ENCODE measurements around the gene ARHGEF4. TPM values are rescaled to one million over a fixed set of nuclear protein-coding genes. Genes with fewer than 3 reads are reported as not detected.
"Not testable (repeated sequence)": the region's sequence is repeated elsewhere in the genome, so short reads cannot be mapped to it uniquely, and the experiment has no call there.

Gene ARHGEF4
- total RNA-seq, 1 experiment from 2014 or later = 4.2 TPM

GRCh38 chr2:130878933-130879332, 42.2 kb downstream of the ARHGEF4 start:
- DNase-seq (ENCODE audit: extremely low read depth, low read depth) = no peak

- DNase-seq (ENCODE audit: extremely low read depth, low read depth) = no peak
Observed at GRCh38 chr2:130882111-130882690, 45.5 kb downstream of the ARHGEF4 start.

- DNase-seq (ENCODE audit: extremely low read depth, low read depth) = no peak
Observed at GRCh38 chr2:130882991-130883390, 46.3 kb downstream of the ARHGEF4 start.

- no peak for DNase-seq (ENCODE audit: extremely low read depth, low read depth)
Observed at GRCh38 chr2:130883496-130883895, 46.8 kb downstream of the ARHGEF4 start.

- no peak for DNase-seq (ENCODE audit: extremely low read depth, low read depth)
Observed at GRCh38 chr2:130884013-130884412, 47.3 kb downstream of the ARHGEF4 start.

GRCh38 chr2:130884503-130884902, 47.8 kb downstream of the ARHGEF4 start:
- DNase-seq (ENCODE audit: extremely low read depth, low read depth) = no peak

GRCh38 chr2:130887643-130888042, 50.9 kb downstream of the ARHGEF4 start:
- DNase-seq (ENCODE audit: extremely low read depth, low read depth) = no peak

GRCh38 chr2:130890941-130891669, 54.4 kb downstream of the ARHGEF4 start:
- no peak for DNase-seq (ENCODE audit: extremely low read depth, low read depth)

- DNase-seq (ENCODE audit: extremely low read depth, low read depth) = no peak
Observed at GRCh38 chr2:130891966-130892365, 55.3 kb downstream of the ARHGEF4 start.

- DNase-seq (ENCODE audit: extremely low read depth, low read depth) = no peak
Observed at GRCh38 chr2:130892793-130893785, 56.4 kb downstream of the ARHGEF4 start.

GRCh38 chr2:130894326-130894942, 57.7 kb downstream of the ARHGEF4 start:
- DNase-seq (ENCODE audit: extremely low read depth, low read depth) = no peak

- DNase-seq (ENCODE audit: extremely low read depth, low read depth) = no peak
Observed at GRCh38 chr2:130896813-130897212, 60.1 kb downstream of the ARHGEF4 start.

GRCh38 chr2:130898553-130898952, 61.8 kb downstream of the ARHGEF4 start:
- no peak for DNase-seq (ENCODE audit: extremely low read depth, low read depth)

- no peak for DNase-seq (ENCODE audit: extremely low read depth, low read depth)
Observed at GRCh38 chr2:130899306-130899705, 62.6 kb downstream of the ARHGEF4 start.

GRCh38 chr2:130901061-130901460, 64.3 kb downstream of the ARHGEF4 start:
- no peak for DNase-seq (ENCODE audit: extremely low read depth, low read depth)

- not testable (repeated sequence) for DNase-seq (ENCODE audit: extremely low read depth, low read depth)
Observed at GRCh38 chr2:130901626-130902025, 64.9 kb downstream of the ARHGEF4 start.

GRCh38 chr2:130908832-130909231, 72.1 kb downstream of the ARHGEF4 start:
- DNase-seq (ENCODE audit: extremely low read depth, low read depth) = no peak

GRCh38 chr2:130910931-130911330, 74.2 kb downstream of the ARHGEF4 start:
- DNase-seq (ENCODE audit: extremely low read depth, low read depth) = no peak

GRCh38 chr2:130911482-130911881, 74.8 kb downstream of the ARHGEF4 start:
- DNase-seq (ENCODE audit: extremely low read depth, low read depth) = no peak

- no peak for DNase-seq (ENCODE audit: extremely low read depth, low read depth)
Observed at GRCh38 chr2:130911996-130912395, 75.3 kb downstream of the ARHGEF4 start.

- DNase-seq (ENCODE audit: extremely low read depth, low read depth) = no peak
Observed at GRCh38 chr2:130912471-130912870, 75.8 kb downstream of the ARHGEF4 start.
